ENCODE data around the gene CFAP73.

GRCh38 chr12:113208041-113208934 is 58.8 kb downstream of the CFAP73 start:
- TF ChIP-seq CTCF (conservative IDR thresholded peaks at IDR 0.05), result no peak
- TF ChIP-seq ZFX (IDR thresholded peaks at IDR 0.05), result no peak
